ENCODE results near the gene HSFX2. TPM values are rescaled to one million over a fixed set of nuclear protein-coding genes. Genes with fewer than 3 reads are reported as not detected.
"Not testable (repeated sequence)": the region's sequence is repeated elsewhere in the genome, so short reads cannot be mapped to it uniquely, and the experiment has no call there.

HSFX2 gene
- total RNA-seq, 1 donor from 2014 or later = not detected

GRCh38 chrX:149546962-149547361 is 48.2 kb downstream of the HSFX2 start:
- DNase-seq (ENCODE audit: missing footprints); intact Hi-C loops (cut with DNase I); ATAC-seq: not testable (repeated sequence)

- intact Hi-C loops (cut with DNase I); ATAC-seq; DNase-seq (ENCODE audit: missing footprints): not testable (repeated sequence)
These were observed 49.3 kb downstream of the HSFX2 start for GRCh38 chrX:149545545-149546543.

Other genes starting within 250 kb of the HSFX2 start
- gene IDS, start 90.0 kb downstream of the HSFX2 start, total RNA-seq = 77.6 TPM
- gene EOLA1, start 54.3 kb downstream of the HSFX2 start, total RNA-seq = 32.5 TPM
- not detected for gene HSFX3, start 45.4 kb downstream of the HSFX2 start, total RNA-seq
- gene MAGEA9B, start 7.9 kb downstream of the HSFX2 start, total RNA-seq = not detected
- 33.5 TPM for gene TMEM185A, start 36.5 kb upstream of the HSFX2 start, total RNA-seq
- not detected for gene MAGEA11, start 116.7 kb upstream of the HSFX2 start, total RNA-seq
- 1.7 TPM for gene HSFX1, start 178.8 kb upstream of the HSFX2 start, total RNA-seq
- not detected for gene MAGEA9, start 186.6 kb upstream of the HSFX2 start, total RNA-seq